ENCODE data around the gene DAGLA. TPM values are rescaled to one million over a fixed set of nuclear protein-coding genes. Genes with fewer than 3 reads are reported as not detected.

Gene DAGLA
- total RNA-seq, 1 donor from 2014 or later, result 5.5 TPM

DNA sequence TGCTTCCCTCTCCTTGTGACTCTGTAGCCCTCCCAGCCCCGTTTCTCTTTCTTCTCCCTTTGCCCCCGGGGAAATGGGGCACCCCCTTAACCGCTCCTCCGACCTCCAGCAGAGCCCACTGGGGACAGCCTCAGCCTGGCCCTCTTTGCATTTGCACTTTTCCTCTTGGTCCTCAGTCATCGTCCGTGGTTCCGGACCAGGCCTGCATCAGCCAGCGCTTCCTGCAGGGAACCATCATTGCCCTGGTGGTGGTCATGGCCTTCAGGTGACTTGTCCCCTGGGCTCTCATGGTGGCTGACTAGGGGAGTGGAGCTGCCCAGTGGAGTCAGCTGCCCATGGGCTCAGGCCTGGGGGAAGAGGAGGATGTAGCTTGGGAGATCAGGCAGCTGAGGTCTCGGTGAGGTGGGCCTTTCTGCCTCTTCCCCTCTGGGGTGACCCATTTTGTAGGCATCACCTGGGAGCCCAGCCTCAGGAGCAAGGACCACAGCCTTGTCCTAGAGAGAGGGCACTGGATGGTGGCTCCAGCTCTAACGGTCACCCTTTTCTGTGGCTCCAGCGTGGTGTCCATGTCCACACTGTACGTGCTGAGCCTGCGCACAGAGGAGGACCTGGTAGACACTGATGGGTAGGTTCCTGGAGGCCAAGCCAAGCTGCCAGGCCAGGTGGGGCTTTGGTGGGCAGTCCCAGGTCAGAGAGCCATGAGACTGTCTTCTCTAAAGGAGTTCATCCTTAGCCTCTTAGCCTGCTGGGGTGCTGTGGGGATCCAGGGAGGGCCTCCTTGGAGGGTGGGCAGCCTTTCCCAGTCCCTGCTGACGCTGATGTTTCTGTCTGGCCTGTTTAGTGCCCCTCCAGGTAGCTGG lies 99.7 kb downstream of the DAGLA start:
- intact Hi-C loops (cut with micrococcal nuclease), result no loop called here
- no peak for ATAC-seq
- DNase-seq, result no peak

DNA sequence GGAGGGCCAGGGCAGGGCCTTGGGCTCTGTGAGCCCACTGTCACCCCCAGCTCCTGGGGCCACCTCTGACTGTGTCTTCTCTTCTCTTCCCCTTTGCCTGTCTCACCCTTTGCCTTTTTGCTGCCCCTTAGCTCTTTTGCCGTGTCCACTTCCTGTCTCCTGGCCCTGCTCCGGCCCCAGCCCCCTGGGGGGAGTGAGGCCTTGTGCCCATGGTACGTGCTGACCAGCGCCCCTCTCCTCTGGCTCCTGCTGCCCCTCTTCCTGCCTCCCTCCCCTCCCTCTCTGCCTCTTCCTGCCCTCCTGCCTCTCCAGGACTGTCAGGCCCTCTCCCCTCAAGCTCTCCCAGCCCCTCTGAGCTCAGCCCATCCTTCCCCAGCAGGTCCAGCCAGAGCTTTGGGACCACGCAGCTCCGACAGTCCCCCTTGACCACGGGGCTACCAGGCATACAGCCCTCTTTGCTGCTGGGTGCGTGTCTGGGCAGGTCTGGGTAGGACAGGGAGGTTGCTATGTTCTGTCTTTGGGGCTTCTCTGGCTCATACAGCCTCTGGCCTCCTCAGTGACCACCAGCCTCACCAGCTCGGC lies 100.5 kb downstream of the DAGLA start:
- ATAC-seq (no peak), DNase-seq (no peak)
- intact Hi-C loops (cut with micrococcal nuclease), result no loop called here

DNA sequence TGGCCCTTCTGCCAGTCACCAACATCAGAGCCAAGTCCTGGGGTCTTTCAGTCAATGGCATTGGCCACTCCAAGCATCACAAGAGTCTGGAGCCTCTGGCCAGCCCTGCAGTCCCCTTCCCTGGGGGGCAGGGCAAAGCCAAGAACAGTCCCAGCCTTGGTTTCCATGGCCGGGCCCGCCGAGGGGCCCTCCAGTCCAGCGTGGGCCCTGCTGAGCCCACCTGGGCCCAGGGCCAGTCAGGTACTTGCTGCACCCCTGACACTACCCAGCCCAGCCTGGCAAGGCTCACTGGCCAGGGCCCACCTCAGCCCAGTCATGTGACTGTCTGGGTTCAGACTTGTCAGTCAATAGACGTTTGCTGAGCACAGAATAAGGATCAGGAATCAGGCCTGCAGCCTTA lies 101.4 kb downstream of the DAGLA start:
- peak; percentile 22 for DNase-seq
- intact Hi-C loops (cut with micrococcal nuclease), result no loop called here
- no peak for ATAC-seq

DNA sequence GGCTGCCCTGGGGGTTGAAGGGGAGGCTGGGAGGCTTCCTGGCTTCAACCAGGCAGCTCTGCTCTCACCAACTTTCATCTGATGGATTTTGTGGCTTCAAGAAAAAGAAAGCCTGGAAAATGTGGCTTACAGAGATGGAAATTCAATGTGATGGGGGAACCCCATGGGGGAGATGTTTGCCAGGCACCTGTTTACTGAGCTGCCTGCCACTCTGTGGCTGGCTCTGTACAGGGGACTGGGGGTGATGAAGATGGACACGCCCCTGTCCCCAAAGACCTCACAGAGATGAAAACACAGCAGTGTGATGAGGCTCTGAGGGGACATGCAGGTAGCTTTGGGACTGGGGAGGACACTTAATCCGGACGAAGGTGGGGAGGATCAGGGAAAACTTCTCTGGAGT lies 102.1 kb downstream of the DAGLA start:
- no peak for DNase-seq
- intact Hi-C loops (cut with micrococcal nuclease), result no loop called here
- ATAC-seq, result no peak

DNA sequence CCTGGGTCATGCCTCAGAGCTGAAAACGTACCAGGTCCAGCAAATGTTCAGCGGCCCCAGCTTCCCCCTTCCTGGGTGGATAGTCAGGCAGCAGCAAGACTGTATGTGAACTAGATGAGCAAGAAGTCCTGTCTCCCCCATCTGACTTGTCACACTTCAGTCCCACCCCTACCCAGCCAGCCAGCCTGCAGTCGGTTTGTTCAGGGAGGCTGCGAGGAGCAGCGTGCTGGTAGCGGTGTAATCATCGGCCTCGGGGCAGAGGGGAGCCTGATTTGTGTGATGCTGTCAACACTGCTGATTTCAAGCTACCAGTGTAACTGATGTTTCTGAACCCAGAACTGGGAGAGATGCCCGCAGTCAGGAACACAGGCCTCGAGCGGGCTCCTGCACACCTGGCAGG lies 102.7 kb downstream of the DAGLA start:
- ATAC-seq, result no peak
- peak; percentile 4 for DNase-seq
- intact Hi-C loops (cut with micrococcal nuclease), result no loop called here

DNA sequence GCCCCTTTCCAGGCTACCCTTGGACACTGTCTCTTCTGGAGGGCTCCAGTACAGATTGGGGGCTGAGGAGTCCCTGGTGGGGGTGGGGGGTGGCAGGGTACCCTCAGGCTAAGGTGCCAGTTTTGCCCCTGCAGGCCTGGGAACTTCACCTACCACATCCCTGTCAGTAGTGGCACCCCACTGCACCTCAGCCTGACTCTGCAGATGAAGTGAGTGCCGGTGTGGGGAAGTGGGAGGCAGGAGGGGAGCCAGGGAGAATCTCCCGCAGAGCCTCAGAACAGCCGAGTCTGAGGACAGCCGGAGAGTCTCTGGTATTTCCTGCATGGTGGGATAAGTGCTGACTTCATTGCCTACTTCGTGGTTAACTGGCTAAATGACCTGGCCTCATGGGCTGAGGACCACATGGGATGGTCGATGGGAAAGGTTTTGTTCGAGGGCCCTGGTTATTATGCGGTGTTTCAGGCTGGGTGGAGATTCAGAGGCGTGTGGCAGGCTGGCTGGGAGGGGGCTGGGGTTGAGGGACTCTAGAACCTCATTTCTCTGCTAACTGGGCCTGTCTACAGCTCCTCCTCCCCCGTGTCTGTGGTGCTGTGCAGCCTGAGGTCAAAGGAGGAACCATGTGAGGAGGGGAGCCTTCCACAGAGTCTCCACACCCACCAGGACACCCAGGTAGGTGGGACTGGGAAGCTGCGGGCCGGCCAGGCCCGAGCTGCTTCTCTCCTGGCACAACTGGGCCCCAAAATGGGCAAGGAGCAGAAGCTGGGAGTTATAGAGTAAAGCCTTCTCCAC lies 103.7 kb downstream of the DAGLA start:
- intact Hi-C loops (cut with micrococcal nuclease), result no loop called here
- DNase-seq (no peak), ATAC-seq (no peak)

DNA sequence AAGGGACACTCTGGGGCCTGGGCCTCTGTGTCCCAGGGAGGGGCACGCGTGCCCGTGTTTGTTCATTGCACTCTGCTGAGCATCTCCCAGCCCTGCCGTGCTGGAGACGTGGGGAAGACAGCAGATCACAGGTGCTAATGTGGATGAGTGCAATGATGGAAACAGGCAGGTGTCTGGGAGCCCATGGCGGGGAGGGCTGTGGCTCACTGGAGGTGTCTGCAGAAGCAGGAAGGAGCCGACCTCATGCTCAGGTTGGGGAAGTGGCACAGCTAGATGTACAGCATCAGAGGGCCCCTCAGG lies 104.3 kb downstream of the DAGLA start:
- DNase-seq (no peak), ATAC-seq (no peak)
- intact Hi-C loops (cut with micrococcal nuclease), result no loop called here

DNA sequence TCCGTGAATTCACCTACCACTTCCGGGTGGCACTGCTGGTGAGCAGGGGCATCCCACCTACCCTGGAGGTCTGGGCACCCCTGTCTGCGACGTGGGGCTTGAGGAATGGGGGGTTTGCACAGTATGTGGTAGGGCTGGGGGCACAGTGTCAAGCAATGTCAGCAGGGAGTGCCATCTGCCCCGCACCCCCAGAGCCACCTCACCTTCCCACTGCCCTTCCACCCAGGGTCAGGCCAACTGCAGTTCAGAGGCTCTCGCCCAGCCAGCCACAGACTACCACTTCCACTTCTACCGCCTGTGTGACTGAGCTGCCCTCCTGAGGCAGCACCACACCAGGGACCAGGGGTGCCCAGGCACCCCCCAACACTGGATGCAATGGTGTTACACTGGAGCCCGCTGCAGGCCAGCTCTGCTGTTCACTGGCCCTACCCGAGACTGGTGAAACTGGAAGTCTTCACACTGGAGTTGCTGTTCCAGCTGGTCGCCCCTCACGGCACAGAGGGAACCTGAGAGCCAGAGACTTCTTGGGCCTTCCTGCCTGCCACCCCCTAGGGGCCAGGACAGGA lies 105.7 kb downstream of the DAGLA start:
- ATAC-seq (no peak), DNase-seq (no peak)
- intact Hi-C loops (cut with micrococcal nuclease), result no loop called here

DNA sequence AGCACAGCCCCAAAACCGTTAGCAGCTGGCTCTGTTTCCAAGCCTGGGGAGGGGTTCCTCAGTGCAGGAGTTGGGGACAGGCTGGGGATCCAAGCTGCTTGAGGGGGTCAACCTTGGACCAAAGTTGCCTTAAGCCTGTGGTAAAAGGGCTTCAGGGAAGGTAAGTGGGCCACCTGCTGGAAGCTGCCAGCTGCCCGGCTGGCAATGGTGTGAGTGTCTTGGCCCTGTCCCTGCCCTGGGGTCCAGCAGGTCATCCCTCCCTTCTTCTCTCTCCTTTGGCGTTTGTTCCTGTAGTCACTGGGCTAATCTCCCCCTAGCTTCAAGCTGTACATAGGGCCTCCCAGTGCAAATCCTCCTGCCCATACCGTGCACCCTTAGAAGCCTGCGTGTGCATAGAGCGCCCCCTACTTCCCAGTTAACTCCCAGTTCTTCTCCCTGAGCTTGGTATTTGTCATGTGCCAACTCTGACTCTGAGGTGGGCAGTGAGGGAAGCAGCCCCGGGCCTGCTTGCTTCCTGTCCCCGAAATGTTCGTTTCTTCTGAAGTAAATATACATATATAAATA lies 107.8 kb downstream of the DAGLA start:
- no peak for DNase-seq
- intact Hi-C loops (cut with micrococcal nuclease), result no loop called here
- ATAC-seq, result no peak

DNA sequence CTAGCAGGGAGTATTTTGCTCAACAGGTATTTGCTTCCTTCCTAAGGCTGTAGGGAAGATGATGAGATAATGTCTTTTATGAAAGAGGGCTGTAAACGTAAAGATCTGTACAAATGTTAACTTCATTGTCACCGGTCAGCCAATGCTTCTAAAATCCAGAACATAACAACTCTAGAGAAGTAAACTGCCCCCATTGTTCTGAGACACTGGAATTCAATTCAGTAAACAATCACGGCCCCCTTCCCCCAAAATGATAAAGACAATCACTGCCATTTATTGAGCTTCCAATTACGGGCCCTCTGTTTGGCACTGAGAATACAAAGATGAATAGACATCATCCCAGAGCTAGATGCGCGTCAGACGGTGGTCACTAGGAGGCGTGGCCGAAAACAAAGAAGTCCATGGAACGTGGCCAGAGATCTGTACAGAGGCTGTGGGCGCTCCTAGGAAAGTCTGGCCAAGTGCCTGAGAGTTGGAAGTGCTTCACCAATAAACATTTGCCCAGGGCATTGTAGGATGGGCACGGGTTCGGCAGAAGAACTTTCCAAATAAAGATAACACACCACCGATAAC lies 111.6 kb downstream of the DAGLA start:
- intact Hi-C loops (cut with micrococcal nuclease), result loop anchor here (10.0 kb wide), 1 partner anchor 293 kb away; no protein-coding TSS in a partner anchor
- ATAC-seq (peak; percentile 52), DNase-seq (no peak)

DNA sequence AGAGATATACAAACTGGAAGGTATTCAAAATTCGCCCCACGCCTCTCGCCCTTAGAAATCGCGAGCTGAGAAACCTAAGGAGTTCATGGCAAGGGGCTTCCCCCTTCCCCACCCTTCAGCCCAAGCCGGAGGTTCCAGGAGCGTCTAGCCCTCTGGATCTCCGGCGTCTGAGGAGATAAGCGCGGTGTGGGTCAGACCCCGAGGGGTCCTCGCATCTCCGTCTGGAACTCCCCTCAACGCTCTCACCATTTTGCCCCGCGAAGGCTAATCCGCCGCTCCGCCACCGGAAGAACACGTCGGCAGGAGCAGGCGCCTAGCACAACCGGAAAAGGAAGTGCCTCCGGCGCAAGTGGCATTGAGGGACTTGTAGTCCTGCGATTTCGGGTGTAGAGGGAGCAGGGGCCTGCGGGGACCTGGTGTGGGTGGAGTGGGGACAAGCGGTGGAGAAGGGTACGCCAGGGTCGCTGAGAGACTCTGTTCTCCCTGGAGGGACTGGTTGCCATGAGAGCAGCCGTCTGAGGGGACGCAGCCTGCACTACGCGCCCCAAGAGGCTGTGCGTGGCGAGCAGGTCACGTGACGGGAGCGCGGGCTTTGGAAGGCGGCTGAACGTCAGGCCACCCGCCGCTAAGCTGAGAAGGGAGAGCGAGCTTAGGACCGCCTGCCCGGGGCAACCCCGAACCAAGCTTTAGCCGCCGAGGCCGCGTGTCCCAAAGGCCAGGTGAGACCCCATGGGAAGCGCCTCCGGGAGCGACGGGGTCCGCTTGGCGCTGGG lies 112.3 kb downstream of the DAGLA start, which contains the start of the genes FEN1 and TMEM258:
FEN1 (plus strand) TSS at position 602 of the 773 bp plus-strand sequence. CDS start 2,451 bp downstream, outside the sequence.
TMEM258 (minus strand) TSS at position 290 of the 773 bp plus-strand sequence; CDS start at position 249, 41 bp downstream.
- intact Hi-C loops (cut with micrococcal nuclease), result loop anchor here (10.0 kb wide), 1 partner anchor 292 kb away; no protein-coding TSS in a partner anchor
- DNase-seq (peak; percentile 93), ATAC-seq (peak; percentile 93)

DNA sequence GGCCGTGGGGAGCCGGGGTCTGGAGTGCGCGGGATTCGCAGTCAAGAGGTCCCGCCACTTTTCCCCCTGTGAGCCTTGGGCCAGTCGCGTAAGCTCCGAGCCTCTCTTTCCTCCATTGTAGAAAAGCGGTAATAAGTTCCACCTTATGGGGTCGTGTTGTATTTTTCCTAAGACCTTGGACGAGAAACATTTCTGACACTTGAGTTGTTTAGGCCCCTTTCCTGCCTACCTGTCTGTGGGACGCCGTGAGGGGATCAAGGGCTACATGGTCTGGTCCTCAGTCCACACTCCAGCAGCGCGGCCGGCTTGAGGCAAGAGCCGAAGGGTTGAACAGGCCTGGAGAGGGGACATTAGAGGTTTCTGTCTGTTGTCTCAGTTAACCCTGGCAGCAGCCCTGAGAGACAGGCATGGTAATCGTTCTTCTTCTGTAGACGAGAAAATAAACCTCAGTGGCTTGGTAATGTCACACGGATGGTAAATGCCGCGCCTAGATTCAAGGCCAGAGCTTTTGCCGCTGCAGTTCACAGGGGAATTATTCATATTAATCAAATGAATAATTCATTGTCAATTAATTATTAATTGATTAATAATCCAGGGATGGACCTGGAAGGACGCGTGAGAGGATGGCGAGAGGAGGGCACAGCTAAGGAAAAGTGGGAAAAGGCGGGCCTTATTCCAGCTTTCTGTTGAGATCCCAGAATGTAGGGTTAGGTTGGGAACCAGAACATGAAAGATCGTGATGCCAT lies 113.1 kb downstream of the DAGLA start:
- no peak for ATAC-seq

DNA sequence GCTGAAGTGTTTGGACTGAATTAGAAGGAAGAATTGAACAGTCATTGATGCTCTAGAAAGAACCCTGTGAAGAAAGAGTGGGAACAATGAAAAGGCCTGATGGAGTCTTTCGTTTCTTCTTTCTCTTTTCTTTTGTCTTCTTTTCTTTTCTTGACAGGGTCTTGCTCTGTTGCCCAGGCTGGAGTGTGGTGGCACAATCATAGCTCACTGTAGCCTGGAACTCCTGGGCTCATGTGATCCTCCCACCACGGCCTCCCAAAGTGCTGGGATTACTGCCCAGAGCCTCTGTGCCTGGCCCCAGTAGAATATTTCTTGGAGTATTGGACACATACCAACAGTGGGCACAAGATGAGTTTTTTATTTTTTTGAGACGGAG lies 113.6 kb downstream of the DAGLA start:
- intact Hi-C loops (cut with micrococcal nuclease), result loop anchor here (10.0 kb wide), 1 partner anchor 291 kb away; no protein-coding TSS in a partner anchor
- ATAC-seq (no peak), DNase-seq (no peak)

More for the DNA sequence above, 113.1 kb downstream of the DAGLA start:
- DNase-seq, result no peak
- intact Hi-C loops (cut with micrococcal nuclease), result loop anchor here (10.0 kb wide), 1 partner anchor 292 kb away; no protein-coding TSS in a partner anchor

DNA sequence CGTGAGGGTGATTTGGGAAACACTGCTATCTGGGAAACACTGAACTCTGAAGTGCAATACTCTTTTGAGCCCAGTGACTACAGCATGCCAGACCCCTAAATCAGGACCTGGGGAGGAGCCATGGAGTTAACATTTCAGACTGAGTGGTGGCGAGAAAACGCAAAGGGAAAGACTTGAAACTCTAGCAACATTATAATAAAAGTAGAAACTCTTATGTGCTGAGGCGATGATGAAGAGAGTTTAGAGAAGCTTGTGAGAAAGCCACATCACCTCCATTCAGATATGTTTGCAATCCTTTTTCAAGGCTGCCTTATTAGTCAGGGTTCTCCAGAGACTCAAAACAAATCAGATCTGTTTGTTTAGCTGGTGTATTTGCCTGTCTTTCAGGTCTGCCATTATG lies 114.4 kb downstream of the DAGLA start:
- intact Hi-C loops (cut with micrococcal nuclease), result loop anchor here (10.0 kb wide), 1 partner anchor 290 kb away; no protein-coding TSS in a partner anchor
- ATAC-seq (no peak), DNase-seq (no peak)

DNA sequence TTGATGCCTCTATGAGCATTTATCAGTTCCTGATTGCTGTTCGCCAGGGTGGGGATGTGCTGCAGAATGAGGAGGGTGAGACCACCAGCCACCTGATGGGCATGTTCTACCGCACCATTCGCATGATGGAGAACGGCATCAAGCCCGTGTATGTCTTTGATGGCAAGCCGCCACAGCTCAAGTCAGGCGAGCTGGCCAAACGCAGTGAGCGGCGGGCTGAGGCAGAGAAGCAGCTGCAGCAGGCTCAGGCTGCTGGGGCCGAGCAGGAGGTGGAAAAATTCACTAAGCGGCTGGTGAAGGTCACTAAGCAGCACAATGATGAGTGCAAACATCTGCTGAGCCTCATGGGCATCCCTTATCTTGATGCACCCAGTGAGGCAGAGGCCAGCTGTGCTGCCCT lies 115.3 kb downstream of the DAGLA start:
- intact Hi-C loops (cut with micrococcal nuclease), result loop anchor here (10.0 kb wide), 1 partner anchor 289 kb away; no protein-coding TSS in a partner anchor
- ATAC-seq, result no peak

DNA sequence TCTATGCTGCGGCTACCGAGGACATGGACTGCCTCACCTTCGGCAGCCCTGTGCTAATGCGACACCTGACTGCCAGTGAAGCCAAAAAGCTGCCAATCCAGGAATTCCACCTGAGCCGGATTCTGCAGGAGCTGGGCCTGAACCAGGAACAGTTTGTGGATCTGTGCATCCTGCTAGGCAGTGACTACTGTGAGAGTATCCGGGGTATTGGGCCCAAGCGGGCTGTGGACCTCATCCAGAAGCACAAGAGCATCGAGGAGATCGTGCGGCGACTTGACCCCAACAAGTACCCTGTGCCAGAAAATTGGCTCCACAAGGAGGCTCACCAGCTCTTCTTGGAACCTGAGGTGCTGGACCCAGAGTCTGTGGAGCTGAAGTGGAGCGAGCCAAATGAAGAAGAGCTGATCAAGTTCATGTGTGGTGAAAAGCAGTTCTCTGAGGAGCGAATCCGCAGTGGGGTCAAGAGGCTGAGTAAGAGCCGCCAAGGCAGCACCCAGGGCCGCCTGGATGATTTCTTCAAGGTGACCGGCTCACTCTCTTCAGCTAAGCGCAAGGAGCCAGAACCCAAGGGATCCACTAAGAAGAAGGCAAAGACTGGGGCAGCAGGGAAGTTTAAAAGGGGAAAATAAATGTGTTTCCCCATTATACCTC lies 115.8 kb downstream of the DAGLA start:
- ATAC-seq (no peak), DNase-seq (no peak)
- intact Hi-C loops (cut with micrococcal nuclease), result loop anchor here (10.0 kb wide), 1 partner anchor 289 kb away; no protein-coding TSS in a partner anchor

More for the DNA sequence above, 115.3 kb downstream of the DAGLA start:
- DNase-seq, result no peak
